Measurements from ENCODE around the gene SDC1. TPM values are rescaled to one million over a fixed set of nuclear protein-coding genes. Genes with fewer than 3 reads are reported as not detected.

Gene SDC1
- total RNA-seq, 1 donor from 2014 or later, result 35.1 TPM

- H3K27ac Mint-ChIP-seq, result no peak overlapping the region
- H3K36me3 Mint-ChIP-seq (ENCODE audit: insufficient read depth), result no peaks in the 10 kb centered on the region
Measured at GRCh38 chr2:20172273-20173055, 52.5 kb downstream of the SDC1 start.

DNA sequence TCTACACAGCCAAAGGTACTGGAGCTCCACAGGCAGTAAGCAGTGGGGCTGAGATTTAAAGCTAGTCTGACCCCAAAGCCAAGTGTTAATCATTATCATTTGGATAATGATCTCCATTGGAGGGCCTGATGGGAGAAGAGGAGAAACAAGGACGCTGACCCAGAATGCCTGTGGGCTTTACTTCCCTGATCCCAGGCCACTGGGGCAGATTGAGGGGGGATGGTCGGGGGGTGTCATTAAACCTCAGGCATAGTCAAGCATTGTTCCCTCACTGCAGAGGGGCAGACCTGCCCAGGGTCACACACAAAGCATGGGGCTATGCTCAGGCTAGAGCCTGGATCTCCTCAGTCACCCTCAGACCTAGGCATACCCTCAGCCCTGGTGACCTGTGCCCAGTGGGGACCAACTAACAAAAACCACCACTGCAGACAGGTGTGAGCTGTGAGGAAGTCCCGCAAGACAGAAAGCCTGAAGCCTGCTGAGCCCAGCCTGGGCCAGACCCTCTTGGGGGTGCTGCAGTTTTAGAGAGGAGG is 53.4 kb downstream of the SDC1 start:
- no peak for TF ChIP-seq CTCF (IDR thresholded peaks at IDR 0.05; ENCODE audit: unreplicated experiment)
- Mint-ChIP-seq H3K27me3 (peaks cover 2% of the 10 kb centered on the region), H3K36me3 (ENCODE audit: insufficient read depth) (no peaks in the 10 kb centered on the region), H3K4me3 (ENCODE audit: low read depth) (no peak overlapping the region), H3K9me3 (ENCODE audit: low read depth) (no peaks in the 10 kb centered on the region), H3K27ac (no peak overlapping the region), H3K4me1 (ENCODE audit: low read depth) (peaks cover 6% of the 10 kb centered on the region)
- DNase-seq (ENCODE audit: low spot score, unreplicated experiment), result no peak

More at GRCh38 chr2:20172273-20173055, 52.5 kb downstream of the SDC1 start:
- Mint-ChIP-seq H3K9me3 (ENCODE audit: low read depth) (no peaks in the 10 kb centered on the region), H3K27me3 (peaks cover 2% of the 10 kb centered on the region), H3K4me3 (ENCODE audit: low read depth) (no peak overlapping the region), H3K4me1 (ENCODE audit: low read depth) (peaks cover 6% of the 10 kb centered on the region)
- no peak for TF ChIP-seq CTCF (IDR thresholded peaks at IDR 0.05; ENCODE audit: unreplicated experiment)
- no peak for DNase-seq (ENCODE audit: low spot score, unreplicated experiment)

GRCh38 chr2:20170704-20171250 is 54.2 kb downstream of the SDC1 start:
- H3K4me3 Mint-ChIP-seq (ENCODE audit: low read depth), result no peak overlapping the region
- H3K9me3 Mint-ChIP-seq (ENCODE audit: low read depth), result no peaks in the 10 kb centered on the region
- no peak for TF ChIP-seq CTCF (IDR thresholded peaks at IDR 0.05; ENCODE audit: unreplicated experiment)
- peaks cover 6% of the 10 kb centered on the region for H3K4me1 Mint-ChIP-seq (ENCODE audit: low read depth)
- no peaks in the 10 kb centered on the region for H3K36me3 Mint-ChIP-seq (ENCODE audit: insufficient read depth)
- peaks cover 2% of the 10 kb centered on the region for H3K27me3 Mint-ChIP-seq
- H3K27ac Mint-ChIP-seq, result no peak overlapping the region
- DNase-seq (ENCODE audit: low spot score, unreplicated experiment), result no peak

DNA sequence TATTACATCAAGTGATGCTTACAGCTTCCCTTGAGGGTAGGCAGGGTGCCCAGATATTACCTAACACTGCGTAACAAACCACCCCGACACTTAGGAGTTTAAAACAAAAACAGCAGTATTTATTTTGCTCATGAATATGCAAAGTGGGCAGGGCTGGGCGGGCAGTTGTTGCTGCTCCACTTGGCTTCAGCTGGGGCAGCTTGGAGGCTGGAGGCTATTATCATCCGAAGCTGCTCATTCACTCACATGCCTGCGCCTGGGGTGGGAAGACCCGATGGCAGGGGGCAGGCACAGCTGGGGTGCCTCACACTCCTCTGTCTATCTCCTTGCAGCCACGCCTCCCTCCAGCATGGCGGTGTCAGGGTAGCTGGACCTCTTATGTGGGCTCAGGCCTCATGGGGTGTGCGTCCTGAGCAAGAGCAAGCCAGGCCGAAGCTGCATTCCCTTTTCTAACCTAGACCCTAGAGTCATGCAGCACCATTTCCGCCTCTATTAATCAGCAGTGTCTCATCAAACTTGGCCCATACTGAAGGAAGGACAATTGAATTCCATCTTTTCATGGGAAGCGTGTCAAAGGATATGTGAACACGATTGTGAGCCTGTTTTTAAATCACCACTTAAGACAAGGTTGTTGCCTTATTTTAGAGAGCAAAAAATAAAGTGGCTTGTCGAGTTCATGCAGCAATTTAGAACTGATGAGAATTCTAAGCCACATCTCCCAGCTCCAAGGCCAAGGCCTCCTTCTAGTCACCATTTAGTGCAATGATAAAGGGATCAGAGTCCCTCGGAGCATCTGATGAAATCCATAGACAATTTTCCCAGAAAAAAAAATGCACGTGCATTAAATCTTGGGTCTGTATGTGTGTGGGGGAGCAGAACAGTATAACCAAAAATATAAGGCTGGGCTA is 54.9 kb downstream of the SDC1 start:
- Mint-ChIP-seq H3K4me1 (ENCODE audit: low read depth) (peaks cover 6% of the 10 kb centered on the region), H3K4me3 (ENCODE audit: low read depth) (no peak overlapping the region), H3K27ac (no peak overlapping the region), H3K36me3 (ENCODE audit: insufficient read depth) (no peaks in the 10 kb centered on the region), H3K27me3 (peaks cover 2% of the 10 kb centered on the region), H3K9me3 (ENCODE audit: low read depth) (no peaks in the 10 kb centered on the region)
- DNase-seq (ENCODE audit: low spot score, unreplicated experiment), result no peak
- no peak for TF ChIP-seq CTCF (IDR thresholded peaks at IDR 0.05; ENCODE audit: unreplicated experiment)
